ENCODE measurements around the gene UBTD2. TPM values are rescaled to one million over a fixed set of nuclear protein-coding genes. Genes with fewer than 3 reads are reported as not detected.

Gene UBTD2
- total and polyA plus RNA-seq, 2 of the 4 experiments (the other 2 are of a cell fraction), result 11.2 to 20.6 TPM

DNA sequence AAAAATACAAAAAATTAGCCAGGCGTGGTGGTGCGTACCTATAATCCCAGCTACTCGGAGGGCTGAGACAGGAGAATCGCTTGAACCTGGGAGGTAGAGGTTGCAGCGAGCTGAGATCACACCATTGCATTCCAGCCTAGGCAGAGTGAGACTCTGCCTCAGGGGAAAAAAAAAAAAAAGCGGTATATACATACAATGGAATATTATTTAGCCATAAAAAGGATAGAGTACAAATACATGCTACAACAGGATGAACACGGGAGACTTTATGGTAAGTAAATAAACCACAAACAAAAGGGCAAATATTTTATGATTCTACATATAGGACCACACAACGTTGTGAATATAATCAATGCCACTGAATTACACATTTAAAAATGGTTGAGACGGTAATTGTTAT lies 5.2 kb downstream of the UBTD2 start:
- no CpG with 5 or more reads among the region's 9 CpGs for WGBS, 2 experiments (ENCODE audit: extremely low coverage in 2 of 2, insufficient read length in 1 of 2)
- CTCF ChIA-PET, result no interaction called here

More for the DNA sequence above, 5.2 kb downstream of the UBTD2 start:
- Histone ChIP-seq H3K9me3 (ENCODE audit: control insufficient read depth, insufficient read depth, low read length) (no peaks in the 10 kb centered on the region), H4K91ac (ENCODE audit: insufficient read depth, low read depth, low read length) (no peak overlapping the region), H3K14ac (replicated peaks; ENCODE audit: low read depth, low read length) (no peak overlapping the region), H3K27ac (ENCODE audit: insufficient read depth, low read length) (no peak overlapping the region), H3K56ac (ENCODE audit: extremely low read depth, insufficient read depth, low read length) (no peak overlapping the region), H2AK9ac (replicated peaks; ENCODE audit: low read depth, low read length, poor library complexity) (no peak overlapping the region), H3K79me1 (ENCODE audit: low read depth in 1 of 2, low read length in 2 of 2) (peaks cover 22 to 74% of the 10 kb centered on the region in 2 experiments), H2AFZ (replicated peaks; ENCODE audit: low read length, poor library complexity) (no peak overlapping the region), H3K27me3 (ENCODE audit: control insufficient read depth, insufficient read depth, low read length) (no peaks in the 10 kb centered on the region), H3K36me3 (ENCODE audit: control insufficient read depth, insufficient read depth, low read length) (no peaks in the 10 kb centered on the region), H3K4me3 (ENCODE audit: insufficient read depth, low read depth, low read length) (no peak overlapping the region), H3K23ac (ENCODE audit: low read depth, low read length) (no peak overlapping the region), H2AK5ac (ENCODE audit: low read depth, low read length) (no peak overlapping the region), H4K8ac (ENCODE audit: low read depth in 2 of 2, low read length in 2 of 2) (no peak overlapping the region), H2BK15ac (ENCODE audit: low read depth, low read length) (no peak overlapping the region), H2BK120ac (ENCODE audit: low read depth, low read length) (no peak overlapping the region), H4K20me1 (ENCODE audit: insufficient read depth, low read length) (peaks cover 93% of the 10 kb centered on the region), H2BK20ac (ENCODE audit: low read depth, low read length) (no peak overlapping the region), H3K9ac (ENCODE audit: low read depth, low read length) (no peak overlapping the region), H3K4me1 (ENCODE audit: control insufficient read depth, insufficient read depth, low read length) (peaks cover 5% of the 10 kb centered on the region), H4K5ac (ENCODE audit: low read depth, low read length) (no peak overlapping the region), H3K9me1 (ENCODE audit: insufficient read depth, low read length) (peaks cover 14% of the 10 kb centered on the region), H3K18ac (ENCODE audit: low read depth, low read length) (no peak overlapping the region), H2BK5ac (ENCODE audit: low read depth, low read length, poor library complexity, severe bottlenecking) (no peak overlapping the region), H3K4ac (ENCODE audit: low read depth, low read length) (no peak overlapping the region), H3K4me2 (ENCODE audit: low read depth, low read length) (no peak overlapping the region)
- intact Hi-C loops (cut with micrococcal nuclease), result loop anchor here (5.0 kb wide), 1 partner anchor 41 kb away; no protein-coding TSS in a partner anchor
- in situ Hi-C loops (cut with MboI; ENCODE audit: low sequenced_read_pairs), result loop anchor here (25.0 kb wide), 1 partner anchor 866 kb away; the partner anchor contains the start of gene FGF18
- dilution Hi-C loops (cut with HindIII; ENCODE audit: low sequenced_read_pairs, unreplicated experiment), result no loop called here
- POLR2A ChIA-PET (ENCODE audit: unreplicated experiment), result no interaction called here
- DNase-seq (no peak), ATAC-seq (ENCODE audit: low read depth) (no peak)
- BruUV-seq (replicated peaks), result no TSS peak
- TF ChIP-seq MXI1 (IDR thresholded peaks at IDR 0.05; ENCODE audit: borderline replicate concordance, low read depth, low read length) (no peak), NFE2L2 (IDR thresholded peaks at IDR 0.05; ENCODE audit: low read depth, low read length) (no peak), RAD21 (IDR thresholded peaks at IDR 0.05; ENCODE audit: low read length) (no peak), RCOR1 (IDR thresholded peaks at IDR 0.05; ENCODE audit: insufficient replicate concordance, low read length) (no peak), FOS (IDR thresholded peaks at IDR 0.05; ENCODE audit: low read depth, low read length) (no peak)
- TF ChIP-seq, protein P1, sequence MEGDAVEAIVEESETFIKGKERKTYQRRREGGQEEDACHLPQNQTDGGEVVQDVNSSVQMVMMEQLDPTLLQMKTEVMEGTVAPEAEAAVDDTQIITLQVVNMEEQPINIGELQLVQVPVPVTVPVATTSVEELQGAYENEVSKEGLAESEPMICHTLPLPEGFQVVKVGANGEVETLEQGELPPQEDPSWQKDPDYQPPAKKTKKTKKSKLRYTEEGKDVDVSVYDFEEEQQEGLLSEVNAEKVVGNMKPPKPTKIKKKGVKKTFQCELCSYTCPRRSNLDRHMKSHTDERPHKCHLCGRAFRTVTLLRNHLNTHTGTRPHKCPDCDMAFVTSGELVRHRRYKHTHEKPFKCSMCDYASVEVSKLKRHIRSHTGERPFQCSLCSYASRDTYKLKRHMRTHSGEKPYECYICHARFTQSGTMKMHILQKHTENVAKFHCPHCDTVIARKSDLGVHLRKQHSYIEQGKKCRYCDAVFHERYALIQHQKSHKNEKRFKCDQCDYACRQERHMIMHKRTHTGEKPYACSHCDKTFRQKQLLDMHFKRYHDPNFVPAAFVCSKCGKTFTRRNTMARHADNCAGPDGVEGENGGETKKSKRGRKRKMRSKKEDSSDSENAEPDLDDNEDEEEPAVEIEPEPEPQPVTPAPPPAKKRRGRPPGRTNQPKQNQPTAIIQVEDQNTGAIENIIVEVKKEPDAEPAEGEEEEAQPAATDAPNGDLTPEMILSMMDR (conservative IDR thresholded peaks at IDR 0.05; ENCODE audit: low read depth, low read length), result no peak
